Fibroblast of skin of right quadriceps (primary cell): ENCODE results near the gene CDH13.
A peak's percentile ranks its signal among the peaks of the same experiment; 100 is the strongest.

Source experiments
- DNase-seq: peaks from one replicate; pipeline ENCODE4 v3.0.0-alpha.2; 2013

CDH13 gene

GRCh38 chr16:82629441-82630027 is 2.8 kb downstream of the CDH13 start:
- DNase-seq: peak; percentile 87

GRCh38 chr16:82630219-82630618 is 3.5 kb downstream of the CDH13 start:
- peak; percentile 63 for DNase-seq

- DNase-seq: peak; percentile 45
Measured at GRCh38 chr16:82630688-82631087, 3.9 kb downstream of the CDH13 start.

GRCh38 chr16:82631701-82632685 is 5.2 kb downstream of the CDH13 start:
- DNase-seq: no peak

- DNase-seq: peak; percentile 42
Measured at GRCh38 chr16:82633964-82634600, 7.3 kb downstream of the CDH13 start.

- no peak for DNase-seq
Measured at GRCh38 chr16:82634955-82635610, 8.3 kb downstream of the CDH13 start.

- no peak for DNase-seq
Measured at GRCh38 chr16:82636485-82636884, 9.7 kb downstream of the CDH13 start.

GRCh38 chr16:82636958-82637357 is 10.2 kb downstream of the CDH13 start:
- DNase-seq: no peak

GRCh38 chr16:82638095-82638798 is 11.5 kb downstream of the CDH13 start:
- peak; percentile 94 for DNase-seq

- no peak for DNase-seq
Measured at GRCh38 chr16:82639263-82639662, 12.5 kb downstream of the CDH13 start.

GRCh38 chr16:82639666-82640336 is 13.0 kb downstream of the CDH13 start:
- peak; percentile 53 for DNase-seq

GRCh38 chr16:82641336-82641984 is 14.7 kb downstream of the CDH13 start:
- DNase-seq: peak; percentile 47

GRCh38 chr16:82643136-82643535 is 16.4 kb downstream of the CDH13 start:
- DNase-seq: no peak

GRCh38 chr16:82643936-82644630 is 17.3 kb downstream of the CDH13 start:
- DNase-seq: no peak

- no peak for DNase-seq
Measured at GRCh38 chr16:82646504-82646903, 19.7 kb downstream of the CDH13 start.

- peak; percentile 34 for DNase-seq
Measured at GRCh38 chr16:82649766-82650165, 23.0 kb downstream of the CDH13 start.

GRCh38 chr16:82650804-82651203 is 24.0 kb downstream of the CDH13 start:
- no peak for DNase-seq

- DNase-seq: no peak
Measured at GRCh38 chr16:82651921-82652601, 25.3 kb downstream of the CDH13 start.

GRCh38 chr16:82652826-82653225 is 26.1 kb downstream of the CDH13 start:
- no peak for DNase-seq
